WTC11 (cell line): ENCODE data around the gene GPR85.

Experiments
- CTCF ChIP-seq: fragments of 200-600 bp; IDR thresholded peaks from 2 replicates; pipeline ENCODE4 v1.8.0; 2022; ENCODE audit warnings: antibody characterized with exemption
- EMX1 ChIP-seq: fragments of 250-450 bp; sonication (Bioruptor Pico); IDR thresholded peaks from 2 replicates; pipeline ENCODE4 v1.8.0; 2021; ENCODE audit warnings: mild to moderate bottlenecking
- ESRRA ChIP-seq: sonication (generic); formaldehyde crosslinking; IDR thresholded peaks from 2 replicates; pipeline ENCODE4 v1.8.1; 2022; ENCODE audit warnings: mild to moderate bottlenecking, missing genetic modification reagents, borderline replicate concordance
- ETV6 ChIP-seq: sonication (generic); formaldehyde crosslinking; IDR thresholded peaks from 2 replicates; pipeline ENCODE4 v1.8.1; 2022; ENCODE audit warnings: mild to moderate bottlenecking, missing genetic modification reagents
- MAX ChIP-seq: sonication (generic); formaldehyde crosslinking; IDR thresholded peaks from 2 replicates; pipeline ENCODE4 v1.8.0; 2022; ENCODE audit warnings: mild to moderate bottlenecking, missing genetic modification reagents
- OVOL2 ChIP-seq: fragments of 250-450 bp; sonication (Bioruptor Pico); IDR thresholded peaks from 2 replicates; pipeline ENCODE4 v1.9.0; 2021; ENCODE audit warnings: mild to moderate bottlenecking, borderline replicate concordance
- TP53 ChIP-seq: sonication (generic); formaldehyde crosslinking; IDR thresholded peaks from 2 replicates; pipeline ENCODE4 v1.8.1; 2023; ENCODE audit warnings: mild to moderate bottlenecking, missing genetic modification reagents
- USF1 ChIP-seq: sonication (generic); formaldehyde crosslinking; IDR thresholded peaks from 2 replicates; pipeline ENCODE4 v1.8.0; 2022; ENCODE audit warnings: mild to moderate bottlenecking, missing genetic modification reagents
- ZNF416 ChIP-seq: fragments of 250-450 bp; sonication (Bioruptor Pico); IDR thresholded peaks from 2 replicates; pipeline ENCODE4 v1.9.0; 2021; ENCODE audit warnings: mild to moderate bottlenecking, inconsistent platforms

GRCh38 chr7:113087071-113087998 lies 708 bp upstream of the GPR85 start:
- TF ChIP-seq CTCF: no peak
- TF ChIP-seq ETV6: no peak
- TF ChIP-seq TP53 (CRISPR knock-in tag): no peak
- no peak for TF ChIP-seq USF1
- TF ChIP-seq EMX1 (CRISPR knock-in tag): no peak
- TF ChIP-seq MAX (CRISPR knock-in tag): no peak
- no peak for TF ChIP-seq ESRRA (CRISPR knock-in tag)
- TF ChIP-seq OVOL2 (CRISPR knock-in tag): no peak
- no peak for TF ChIP-seq ZNF416 (CRISPR knock-in tag)
